ENCODE results near the gene VSIG10L2.

DNA sequence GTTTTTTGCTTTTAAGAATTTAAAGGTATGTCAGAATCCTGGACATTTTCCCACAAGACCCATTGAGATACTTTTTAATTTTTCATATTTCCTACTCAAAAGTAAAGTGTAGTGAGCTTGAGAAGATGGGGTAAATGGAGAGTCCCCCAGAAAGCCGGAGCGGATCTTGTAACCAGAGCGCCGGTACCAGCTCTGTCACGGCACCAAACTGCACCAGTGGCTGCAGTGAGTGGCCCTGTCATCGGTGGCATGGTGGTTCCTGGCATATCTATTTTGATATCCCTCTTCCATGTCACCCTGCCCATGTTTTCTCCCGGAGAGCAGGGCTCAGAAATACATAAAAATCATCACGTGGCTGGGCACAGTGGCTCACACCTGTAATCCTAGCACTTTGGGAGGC lies 22.2 kb upstream of the VSIG10L2 start:
- TF ChIP-seq FOXK2 (IDR thresholded peaks at IDR 0.05) (no peak), FOXA1 (IDR thresholded peaks at IDR 0.05) (no peak), SUZ12 (IDR thresholded peaks at IDR 0.05) (no peak), HDGF (IDR thresholded peaks at IDR 0.05; ENCODE audit: borderline replicate concordance) (no peak), L3MBTL2 (conservative IDR thresholded peaks at IDR 0.05) (no peak), FOXM1 (IDR thresholded peaks at IDR 0.05; ENCODE audit: borderline replicate concordance) (no peak), SP1 (IDR thresholded peaks at IDR 0.05) (no peak)
